ENCODE data around the gene SEC24C. TPM values are rescaled to one million over a fixed set of nuclear protein-coding genes. Genes with fewer than 3 reads are reported as not detected.

The SEC24C gene
- total RNA-seq, 1 donor from 2014 or later, result 89.8 TPM

DNA sequence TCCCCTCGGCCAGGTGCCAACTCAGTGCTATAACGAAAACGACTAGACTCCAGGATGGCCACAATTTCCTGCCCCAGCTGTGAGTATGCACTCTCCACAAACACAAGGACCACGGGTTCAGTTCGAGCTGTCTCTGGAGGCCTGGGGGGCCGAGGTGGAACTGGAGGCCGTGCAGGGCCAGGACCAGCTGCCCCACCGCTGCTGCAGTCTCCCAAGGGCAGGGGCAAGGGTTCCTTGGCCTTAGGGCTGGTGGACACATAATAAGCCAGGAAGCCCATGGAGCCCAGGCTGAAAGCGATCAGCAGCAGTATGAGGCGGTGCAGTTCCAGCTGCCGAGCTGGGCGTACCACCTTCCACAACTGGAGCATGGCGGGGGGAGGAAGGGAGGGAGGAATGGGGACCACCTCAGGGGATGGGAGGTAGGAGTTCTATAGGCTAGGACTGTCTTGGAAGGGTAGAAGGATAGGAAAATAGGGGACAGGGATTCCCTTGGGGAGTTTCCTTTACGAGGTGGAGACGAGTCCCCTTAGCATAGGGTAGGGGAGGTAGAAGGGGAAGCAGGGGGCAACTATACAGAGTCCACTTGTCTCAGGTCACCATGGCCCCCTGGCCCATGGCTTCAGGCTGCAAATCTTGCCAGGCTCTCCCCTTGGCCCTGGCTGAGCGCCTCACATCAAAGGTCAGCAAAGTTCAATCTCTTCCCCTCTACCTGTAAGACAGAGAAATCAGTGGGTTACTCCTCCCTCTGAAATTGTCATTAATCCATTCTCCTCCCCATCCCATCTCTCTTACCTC, 64.0 kb downstream of the SEC24C start:
- intact Hi-C loops (cut with micrococcal nuclease), result no loop called here
- CTCF ChIA-PET, result interaction anchor here (1.7 kb wide), 1 partner anchor 35 kb away, joined by 6 read pairs; a partner anchor contains a TSS
- POLR2A ChIA-PET, result interaction anchor here (0.6 to 1.2 kb wide), 7 partner anchors 8 to 1539 kb away, joined by 3 to 9 read pairs (median 3); partner anchors contain the start of gene ZSWIM8
- Mint-ChIP-seq H3K4me3 (no peak overlapping the region), H3K27ac (peak overlapping the region; percentile 6), H3K4me1 (peaks cover 41% of the 10 kb centered on the region), H3K27me3 (no peaks in the 10 kb centered on the region), H3K9me3 (no peaks in the 10 kb centered on the region), H3K36me3 (ENCODE audit: low read depth) (peaks cover 63% of the 10 kb centered on the region)
- DNase-seq (no peak), ATAC-seq (ENCODE audit: low read depth) (no peak)
- TF ChIP-seq, protein P1, sequence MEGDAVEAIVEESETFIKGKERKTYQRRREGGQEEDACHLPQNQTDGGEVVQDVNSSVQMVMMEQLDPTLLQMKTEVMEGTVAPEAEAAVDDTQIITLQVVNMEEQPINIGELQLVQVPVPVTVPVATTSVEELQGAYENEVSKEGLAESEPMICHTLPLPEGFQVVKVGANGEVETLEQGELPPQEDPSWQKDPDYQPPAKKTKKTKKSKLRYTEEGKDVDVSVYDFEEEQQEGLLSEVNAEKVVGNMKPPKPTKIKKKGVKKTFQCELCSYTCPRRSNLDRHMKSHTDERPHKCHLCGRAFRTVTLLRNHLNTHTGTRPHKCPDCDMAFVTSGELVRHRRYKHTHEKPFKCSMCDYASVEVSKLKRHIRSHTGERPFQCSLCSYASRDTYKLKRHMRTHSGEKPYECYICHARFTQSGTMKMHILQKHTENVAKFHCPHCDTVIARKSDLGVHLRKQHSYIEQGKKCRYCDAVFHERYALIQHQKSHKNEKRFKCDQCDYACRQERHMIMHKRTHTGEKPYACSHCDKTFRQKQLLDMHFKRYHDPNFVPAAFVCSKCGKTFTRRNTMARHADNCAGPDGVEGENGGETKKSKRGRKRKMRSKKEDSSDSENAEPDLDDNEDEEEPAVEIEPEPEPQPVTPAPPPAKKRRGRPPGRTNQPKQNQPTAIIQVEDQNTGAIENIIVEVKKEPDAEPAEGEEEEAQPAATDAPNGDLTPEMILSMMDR (IDR thresholded peaks at IDR 0.05), result no peak

DNA sequence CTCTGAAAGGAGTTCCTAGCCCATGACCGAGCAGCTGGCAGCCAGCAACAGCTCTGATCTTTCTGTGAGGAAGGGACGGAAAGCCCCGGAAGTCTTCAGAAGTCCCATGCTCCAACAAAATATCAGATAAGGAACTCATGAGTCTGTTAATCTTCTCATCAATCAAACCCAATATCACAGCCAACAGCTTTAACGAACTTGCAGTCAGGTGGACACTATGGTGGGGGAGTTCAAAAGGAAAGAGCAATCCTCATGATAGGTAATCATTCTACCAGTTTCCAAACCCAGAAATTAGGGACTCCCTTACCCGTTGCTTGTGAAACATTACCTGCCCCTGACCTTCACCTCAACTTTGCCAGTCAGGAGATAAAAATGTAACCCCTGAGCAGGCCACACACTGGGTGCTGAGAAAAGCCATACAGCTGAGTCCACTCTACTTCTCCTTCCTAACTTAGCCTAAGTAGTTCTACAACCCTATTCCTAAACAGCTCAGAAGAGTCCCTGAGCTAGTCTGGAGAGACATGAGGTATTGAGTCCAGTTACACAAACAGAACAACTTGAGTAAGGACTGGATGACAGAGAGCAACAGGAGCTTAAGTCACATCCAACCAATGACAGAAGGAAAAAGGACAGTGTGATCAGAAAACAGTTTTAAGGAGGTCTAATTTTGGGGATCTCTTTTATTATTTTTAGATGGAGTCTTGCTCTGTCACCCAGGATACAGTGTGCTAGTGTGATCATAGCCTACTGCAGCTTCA, 65.1 kb downstream of the SEC24C start:
- intact Hi-C loops (cut with micrococcal nuclease), result no loop called here
- ChIA-PET CTCF (interaction anchor here (0.8 to 1.7 kb wide), 3 partner anchors 36 to 70 kb away, joined by 3 to 6 read pairs (median 3); a partner anchor contains a TSS), POLR2A (interaction anchor here (0.5 to 2.1 kb wide), 13 partner anchors 9 to 1540 kb away, joined by 3 to 19 read pairs (median 4); partner anchors contain the start of gene ZSWIM8)
- ATAC-seq (ENCODE audit: low read depth), result no peak
- no peak for DNase-seq
- peak overlapping the region; percentile 36 for H3K27ac Mint-ChIP-seq
- H3K36me3 Mint-ChIP-seq (ENCODE audit: low read depth), result peaks cover 58% of the 10 kb centered on the region
- TF ChIP-seq, protein P1 (IDR thresholded peaks at IDR 0.05), result no peak
- H3K27me3 Mint-ChIP-seq, result no peaks in the 10 kb centered on the region
- H3K9me3 Mint-ChIP-seq, result no peaks in the 10 kb centered on the region
- H3K4me3 Mint-ChIP-seq, result peak overlapping the region; percentile 39
- peaks cover 32% of the 10 kb centered on the region for H3K4me1 Mint-ChIP-seq

DNA sequence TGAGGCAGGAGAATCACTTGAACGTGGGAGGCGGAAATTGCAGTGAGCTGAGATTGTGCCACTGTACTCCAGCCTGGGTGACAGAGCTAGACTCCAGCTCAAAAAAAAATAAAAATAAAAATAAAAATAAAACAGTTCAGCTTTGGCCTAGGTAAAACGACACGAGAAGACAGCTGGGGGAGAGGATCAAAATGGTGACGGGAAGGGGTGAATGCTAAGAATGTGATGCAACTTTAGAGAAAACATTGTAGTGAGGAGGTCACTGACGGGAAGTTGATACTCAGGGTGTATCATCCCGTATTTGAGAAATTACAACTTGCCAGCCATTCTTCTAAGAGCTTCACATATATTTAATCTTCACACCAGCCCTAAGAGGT, 66.2 kb downstream of the SEC24C start:
- Mint-ChIP-seq H3K27ac (peak overlapping the region; percentile 82), H3K4me3 (peak overlapping the region; percentile 87), H3K27me3 (no peaks in the 10 kb centered on the region), H3K4me1 (peaks cover 31% of the 10 kb centered on the region), H3K9me3 (no peaks in the 10 kb centered on the region), H3K36me3 (ENCODE audit: low read depth) (peaks cover 55% of the 10 kb centered on the region)
- intact Hi-C loops (cut with micrococcal nuclease), result loop anchor here (2.0 to 10.0 kb wide), 3 partner anchors 186 to 398 kb away; partner anchors contain the start of gene VCL
- DNase-seq (no peak), ATAC-seq (ENCODE audit: low read depth) (no peak)
- ChIA-PET POLR2A (interaction anchor here (0.6 to 2.1 kb wide), 11 partner anchors 11 to 314 kb away, joined by 3 to 10 read pairs (median 4); partner anchors contain the start of genes CHCHD1, PPP3CB and ZSWIM8), CTCF (interaction anchor here (0.9 to 1.3 kb wide), 3 partner anchors 24 to 69 kb away, joined by 3 read pairs; a partner anchor contains a TSS)
- TF ChIP-seq, protein P1 (IDR thresholded peaks at IDR 0.05), result no peak

DNA sequence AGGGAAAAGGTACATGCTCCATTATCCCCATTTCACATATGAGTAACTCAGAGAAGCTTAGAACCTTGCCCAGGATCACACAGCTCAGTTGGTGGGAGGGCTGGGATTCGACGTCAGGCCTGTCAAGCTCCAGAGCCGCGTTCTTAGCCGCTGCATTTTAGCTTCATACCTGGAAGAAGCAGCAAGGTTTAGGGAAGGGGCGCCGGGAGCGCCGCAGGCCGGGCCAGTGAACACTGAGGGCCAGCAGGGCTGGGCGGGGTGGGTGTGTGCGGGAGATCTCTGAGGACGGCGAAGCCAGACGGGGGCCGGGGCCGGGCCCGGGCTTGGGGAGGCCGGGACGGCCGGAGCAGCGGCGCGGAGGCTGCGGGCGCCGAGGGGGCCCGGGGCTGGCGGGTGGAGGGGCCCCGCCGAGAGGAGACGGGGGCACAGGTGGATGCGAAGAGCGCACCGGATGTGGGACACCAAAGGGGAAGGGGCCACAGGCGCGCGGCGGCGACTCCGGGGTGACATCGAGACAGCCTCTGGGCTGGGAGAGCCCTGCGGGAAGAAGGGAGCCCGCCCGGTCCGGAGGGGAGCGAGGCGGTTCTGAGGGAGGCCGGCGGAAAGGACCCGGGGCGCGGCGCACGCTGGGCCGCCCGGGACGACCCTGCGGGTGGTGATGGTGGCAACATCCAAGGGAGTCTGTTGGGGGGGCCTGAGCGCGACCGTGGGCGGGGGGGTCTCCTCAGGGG, 66.7 kb downstream of the SEC24C start:
- ChIA-PET CTCF (interaction anchor here (0.9 to 1.3 kb wide), 3 partner anchors 25 to 69 kb away, joined by 3 read pairs; a partner anchor contains a TSS), POLR2A (interaction anchor here (0.6 to 2.1 kb wide), 11 partner anchors 11 to 315 kb away, joined by 3 to 10 read pairs (median 4); partner anchors contain the start of genes CHCHD1, PPP3CB and ZSWIM8)
- peak overlapping the region; percentile 83 for H3K27ac Mint-ChIP-seq
- H3K9me3 Mint-ChIP-seq, result no peaks in the 10 kb centered on the region
- TF ChIP-seq, protein P1 (IDR thresholded peaks at IDR 0.05), result no peak
- H3K4me3 Mint-ChIP-seq, result peak overlapping the region; percentile 87
- intact Hi-C loops (cut with micrococcal nuclease), result loop anchor here (1.0 to 10.0 kb wide), 9 partner anchors 26 to 398 kb away; partner anchors contain the start of genes SEC24C, VCL and ZSWIM8
- peaks cover 52% of the 10 kb centered on the region for H3K36me3 Mint-ChIP-seq (ENCODE audit: low read depth)
- no peak for DNase-seq
- no peaks in the 10 kb centered on the region for H3K27me3 Mint-ChIP-seq
- H3K4me1 Mint-ChIP-seq, result peaks cover 31% of the 10 kb centered on the region
- peak; percentile 9 for ATAC-seq (ENCODE audit: low read depth)
